Effector memory CD8-positive, alpha-beta T cell (primary cell): ENCODE data around the gene AQR.
"Not testable (repeated sequence)": the region's sequence is repeated elsewhere in the genome, so short reads cannot be mapped to it uniquely, and the experiment has no call there.

Experiments
- ATAC-seq: fragments of 150-1000 bp; cut with Tn5 transposase; replicated peaks from 2 replicates; pipeline ENCODE4 v1.10.0; 2021; ENCODE audit warnings: mild to moderate bottlenecking, moderate library complexity
- DNase-seq, 3 experiments: peaks; one replicate each; pipeline ENCODE4 v3.0.0; 2021
- H3K27ac Mint-ChIP-seq, 2 donors: one replicate each; pipeline ENCODE4 v1.8.0; 2022; ENCODE audit warnings: mild to moderate bottlenecking in 2 of 2, mixed read lengths in 2 of 2, moderate library complexity in 2 of 2
- H3K27me3 Mint-ChIP-seq, 2 donors: one replicate each; pipeline ENCODE4 v1.8.0; 2022; ENCODE audit warnings: mixed read lengths in 2 of 2
- H3K36me3 Mint-ChIP-seq: one replicate; pipeline ENCODE4 v1.8.0; 2022; ENCODE audit warnings: mild to moderate bottlenecking, moderate library complexity, mixed read lengths; ENCODE audit not compliant: insufficient read depth
- H3K4me1 Mint-ChIP-seq, 2 donors: one replicate each; pipeline ENCODE4 v1.8.0; 2022; ENCODE audit warnings: low read depth in 2 of 2, mixed read lengths in 2 of 2
- H3K4me3 Mint-ChIP-seq, 2 donors: one replicate each; pipeline ENCODE4 v1.8.0; 2022; ENCODE audit warnings: mild to moderate bottlenecking in 2 of 2, mixed read lengths in 2 of 2, moderate library complexity in 2 of 2
- H3K9me3 Mint-ChIP-seq, 2 donors: one replicate each; pipeline ENCODE4 v1.8.0; 2022; ENCODE audit warnings: mixed read lengths in 2 of 2

Gene AQR

DNA sequence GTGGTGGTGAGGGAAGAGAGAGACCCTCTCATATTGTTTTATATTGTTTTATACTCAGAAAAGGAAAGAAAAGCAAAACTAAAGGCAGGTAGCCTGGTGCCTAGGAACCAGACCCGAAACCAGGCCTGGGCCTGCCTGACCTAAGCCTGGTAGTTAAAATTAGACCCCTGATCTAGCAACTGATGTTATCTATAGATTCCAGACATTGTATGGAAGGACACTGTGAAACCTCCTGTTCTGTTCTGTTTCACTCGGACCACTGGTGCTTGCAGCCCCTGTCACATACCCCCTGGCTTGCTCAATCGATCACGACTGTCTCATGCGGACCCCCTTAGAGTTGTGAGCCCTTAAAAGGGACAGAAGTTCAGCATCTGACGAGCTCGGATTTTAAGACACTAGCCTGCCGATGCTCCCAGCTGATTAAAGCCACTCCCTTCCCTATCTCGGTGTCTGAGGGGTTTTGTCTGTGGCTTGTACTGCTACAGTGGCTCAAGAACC lies 156.6 kb downstream of the AQR start:
- not testable (repeated sequence) for ATAC-seq, H3K9me3 Mint-ChIP-seq, H3K4me1 Mint-ChIP-seq, DNase-seq, H3K27ac Mint-ChIP-seq, H3K36me3 Mint-ChIP-seq, H3K4me3 Mint-ChIP-seq
- peaks cover 42 to 46% of the 10 kb centered on the region in 2 donors for H3K27me3 Mint-ChIP-seq

DNA sequence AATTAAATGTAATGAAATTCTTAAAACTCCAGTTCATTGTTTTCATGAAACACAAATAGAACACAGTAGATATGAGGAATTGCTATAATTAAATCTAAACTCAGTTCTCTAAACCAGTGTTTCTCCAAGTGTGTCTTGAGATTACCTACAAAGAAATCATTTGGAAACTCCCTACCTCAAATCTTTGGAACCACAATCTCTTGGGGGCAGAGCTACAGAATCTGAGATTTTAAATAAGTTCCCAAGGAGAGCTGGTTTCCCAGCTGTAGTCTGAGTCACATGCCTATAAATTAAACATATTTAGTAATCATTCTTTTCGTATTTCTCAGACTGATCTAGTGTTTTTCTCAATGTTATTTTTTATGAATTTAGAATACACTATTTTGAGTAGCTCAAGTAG lies 157.2 kb downstream of the AQR start:
- DNase-seq (no peak), ATAC-seq (no peak)
- H3K9me3 Mint-ChIP-seq: peaks cover 0 to 2% of the 10 kb centered on the region in 2 donors
- H3K36me3 Mint-ChIP-seq: no peaks in the 10 kb centered on the region
- no peak overlapping the region for H3K27ac Mint-ChIP-seq
- peaks cover 42 to 47% of the 10 kb centered on the region in 2 donors for H3K27me3 Mint-ChIP-seq
- no peak overlapping the region for H3K4me3 Mint-ChIP-seq
- H3K4me1 Mint-ChIP-seq: peaks cover 0 to 2% of the 10 kb centered on the region in 2 donors

DNA sequence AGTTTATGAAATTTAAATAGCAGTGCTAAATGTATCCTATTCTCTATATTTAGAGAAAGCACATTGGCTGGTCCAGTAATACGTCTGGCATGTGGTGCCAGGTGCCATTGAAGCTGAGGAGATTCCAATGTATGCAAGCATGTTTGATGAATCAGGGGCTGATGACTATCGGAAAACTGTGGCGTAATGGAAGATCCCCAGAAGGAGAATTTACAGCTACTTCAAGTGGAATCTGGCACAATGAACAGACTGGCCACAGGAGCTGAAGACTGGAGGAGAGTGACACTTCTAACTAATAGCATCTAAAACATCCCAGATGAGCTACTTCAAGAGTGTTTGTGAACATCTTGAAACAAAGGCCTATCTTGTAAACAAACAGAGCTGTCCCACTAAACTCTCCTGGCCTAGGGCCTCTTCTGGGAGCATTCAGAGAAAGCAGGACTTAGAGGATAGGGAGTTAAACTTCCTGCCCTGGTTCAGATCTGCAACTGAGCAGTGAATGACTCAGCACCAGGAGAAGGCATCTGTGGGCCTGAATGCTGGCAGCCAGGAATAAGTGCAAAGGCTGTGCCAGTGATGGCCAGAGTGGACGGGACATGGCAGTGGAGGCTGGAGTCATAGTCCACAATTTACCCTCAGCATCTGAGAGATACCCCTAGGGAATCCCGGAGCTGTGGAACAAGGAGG lies 159.0 kb downstream of the AQR start:
- Mint-ChIP-seq H3K9me3 (peaks cover 2 to 10% of the 10 kb centered on the region in 2 donors), H3K27me3 (peaks cover 50 to 59% of the 10 kb centered on the region in 2 donors), H3K4me1 (peaks cover 0 to 2% of the 10 kb centered on the region in 2 donors), H3K36me3 (no peaks in the 10 kb centered on the region), H3K27ac (no peak overlapping the region), H3K4me3 (no peak overlapping the region)
- DNase-seq: no peak
- no peak for ATAC-seq

DNA sequence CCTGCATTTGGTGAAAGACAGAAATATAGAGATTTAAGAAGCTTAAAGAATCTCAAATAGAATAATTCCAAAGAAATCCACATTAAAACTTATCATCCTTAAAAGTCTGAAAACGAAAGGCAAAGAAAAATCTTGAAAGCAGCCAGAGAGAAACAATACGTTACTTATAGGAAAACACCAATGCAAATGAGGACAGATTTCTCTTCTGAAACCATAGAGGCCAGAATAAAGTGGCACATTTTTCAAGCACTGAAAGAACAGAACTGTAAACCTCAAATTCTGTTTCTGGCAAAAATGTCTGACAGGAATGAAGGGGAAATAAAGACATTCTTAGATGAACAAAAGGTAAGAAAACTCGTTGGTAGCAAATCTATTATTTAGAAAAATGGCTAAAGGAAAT lies 160.4 kb downstream of the AQR start:
- no peak overlapping the region for H3K27ac Mint-ChIP-seq
- ATAC-seq (no peak), DNase-seq (no peak)
- peaks cover 51 to 56% of the 10 kb centered on the region in 2 donors for H3K27me3 Mint-ChIP-seq
- no peaks in the 10 kb centered on the region for H3K36me3 Mint-ChIP-seq
- peaks cover 2 to 10% of the 10 kb centered on the region in 2 donors for H3K9me3 Mint-ChIP-seq
- no peak overlapping the region for H3K4me3 Mint-ChIP-seq
- peaks cover 0 to 2% of the 10 kb centered on the region in 2 donors for H3K4me1 Mint-ChIP-seq

DNA sequence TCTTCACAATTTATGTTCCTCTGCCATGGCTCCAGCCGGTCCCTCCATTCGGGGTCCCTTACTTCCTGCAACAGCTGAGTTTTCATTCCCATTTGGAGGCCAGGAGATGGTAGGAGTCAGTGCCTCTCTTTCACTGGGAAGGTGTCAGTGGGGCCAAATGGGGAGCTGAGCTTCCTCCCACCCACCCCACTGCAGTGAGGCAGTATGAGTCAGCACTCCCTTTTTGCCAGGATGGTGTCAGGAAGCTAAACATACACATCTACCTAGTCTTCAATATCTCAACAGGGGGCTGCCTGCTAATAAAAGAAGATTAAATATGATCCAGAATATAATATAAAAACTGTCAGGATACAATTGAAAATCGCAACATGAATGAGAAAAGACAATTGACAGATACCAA lies 161.5 kb downstream of the AQR start:
- H3K4me3 Mint-ChIP-seq: no peak overlapping the region
- peaks cover 49 to 50% of the 10 kb centered on the region in 2 donors for H3K27me3 Mint-ChIP-seq

DNA sequence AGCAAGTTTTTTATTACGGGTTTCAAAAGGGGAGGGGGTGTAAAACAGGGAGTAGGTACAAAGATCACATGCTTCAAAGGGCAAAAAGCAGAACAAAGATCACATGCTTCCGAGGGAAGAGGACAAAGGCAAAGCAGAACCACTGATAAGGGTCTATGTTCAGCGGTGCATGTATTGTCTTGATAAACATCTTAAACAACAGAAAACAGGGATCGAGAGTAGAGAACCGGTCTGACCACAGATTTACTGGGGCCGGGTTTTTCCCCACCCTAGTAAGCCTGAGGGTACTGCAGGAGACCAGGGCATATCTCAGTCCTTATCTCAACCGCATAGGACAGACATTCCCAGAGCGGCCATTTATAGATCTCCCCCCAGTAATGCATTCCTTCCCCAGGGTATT lies 162.3 kb downstream of the AQR start:
- peaks cover 46 to 50% of the 10 kb centered on the region in 2 donors for H3K27me3 Mint-ChIP-seq
- ATAC-seq, H3K27ac Mint-ChIP-seq, H3K4me3 Mint-ChIP-seq, DNase-seq, H3K4me1 Mint-ChIP-seq, H3K36me3 Mint-ChIP-seq, H3K9me3 Mint-ChIP-seq: not testable (repeated sequence)

More for the DNA sequence above, 161.5 kb downstream of the AQR start:
- H3K9me3 Mint-ChIP-seq: peaks cover 2 to 10% of the 10 kb centered on the region in 2 donors
- no peaks in the 10 kb centered on the region for H3K36me3 Mint-ChIP-seq
- H3K27ac Mint-ChIP-seq: no peak overlapping the region
- peaks cover 0 to 2% of the 10 kb centered on the region in 2 donors for H3K4me1 Mint-ChIP-seq
- ATAC-seq (no peak), DNase-seq (no peak)

DNA sequence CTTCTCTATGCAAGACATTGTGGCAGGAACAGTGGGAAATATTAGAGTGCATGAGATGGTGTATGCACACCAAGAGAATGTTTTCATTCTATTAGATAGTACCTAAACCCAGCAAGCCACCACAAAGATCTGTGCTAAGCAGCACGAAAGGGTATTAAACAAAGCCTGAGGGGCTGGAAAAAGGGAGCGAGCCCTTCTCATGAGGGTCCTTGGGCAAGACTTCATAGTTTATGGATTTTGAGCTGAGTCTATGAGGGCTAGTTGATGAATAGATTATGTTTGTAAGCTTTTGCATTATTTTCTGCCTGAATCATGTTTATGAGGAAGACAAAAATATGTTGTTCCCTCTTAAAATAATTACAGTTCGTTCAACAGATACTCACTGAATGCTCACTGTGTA lies 164.8 kb downstream of the AQR start:
- no peak for DNase-seq
- H3K9me3 Mint-ChIP-seq: peaks cover 2 to 10% of the 10 kb centered on the region in 2 donors
- H3K27ac Mint-ChIP-seq: no peak overlapping the region
- H3K36me3 Mint-ChIP-seq: no peaks in the 10 kb centered on the region
- no peaks in the 10 kb centered on the region for H3K4me1 Mint-ChIP-seq
- peaks cover 46 to 50% of the 10 kb centered on the region in 2 donors for H3K27me3 Mint-ChIP-seq
- ATAC-seq: no peak
- H3K4me3 Mint-ChIP-seq: no peak overlapping the region

DNA sequence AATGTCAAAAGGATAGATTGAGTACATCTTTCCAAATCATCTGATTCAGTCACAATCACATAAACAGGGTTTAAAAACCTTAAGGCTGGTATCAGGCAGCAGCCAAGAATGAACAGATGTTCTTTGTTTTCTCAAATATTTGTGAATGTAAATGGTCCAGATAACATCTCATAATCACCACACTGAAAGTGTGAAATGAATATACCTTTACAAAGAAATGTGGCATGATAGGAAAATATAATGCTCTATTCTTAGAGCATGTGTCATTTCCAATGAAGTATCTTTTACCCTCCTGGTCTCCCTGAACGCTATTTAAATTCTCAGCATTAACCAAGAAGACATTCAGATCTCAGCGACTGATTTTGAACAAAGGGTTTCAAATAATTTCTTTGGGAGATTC lies 165.4 kb downstream of the AQR start:
- H3K4me3 Mint-ChIP-seq: no peak overlapping the region
- no peaks in the 10 kb centered on the region for H3K36me3 Mint-ChIP-seq
- peaks cover 46 to 51% of the 10 kb centered on the region in 2 donors for H3K27me3 Mint-ChIP-seq
- no peak for DNase-seq
- no peaks in the 10 kb centered on the region for H3K4me1 Mint-ChIP-seq
- H3K27ac Mint-ChIP-seq: no peak overlapping the region
- H3K9me3 Mint-ChIP-seq: peaks cover 2 to 10% of the 10 kb centered on the region in 2 donors
- no peak for ATAC-seq

DNA sequence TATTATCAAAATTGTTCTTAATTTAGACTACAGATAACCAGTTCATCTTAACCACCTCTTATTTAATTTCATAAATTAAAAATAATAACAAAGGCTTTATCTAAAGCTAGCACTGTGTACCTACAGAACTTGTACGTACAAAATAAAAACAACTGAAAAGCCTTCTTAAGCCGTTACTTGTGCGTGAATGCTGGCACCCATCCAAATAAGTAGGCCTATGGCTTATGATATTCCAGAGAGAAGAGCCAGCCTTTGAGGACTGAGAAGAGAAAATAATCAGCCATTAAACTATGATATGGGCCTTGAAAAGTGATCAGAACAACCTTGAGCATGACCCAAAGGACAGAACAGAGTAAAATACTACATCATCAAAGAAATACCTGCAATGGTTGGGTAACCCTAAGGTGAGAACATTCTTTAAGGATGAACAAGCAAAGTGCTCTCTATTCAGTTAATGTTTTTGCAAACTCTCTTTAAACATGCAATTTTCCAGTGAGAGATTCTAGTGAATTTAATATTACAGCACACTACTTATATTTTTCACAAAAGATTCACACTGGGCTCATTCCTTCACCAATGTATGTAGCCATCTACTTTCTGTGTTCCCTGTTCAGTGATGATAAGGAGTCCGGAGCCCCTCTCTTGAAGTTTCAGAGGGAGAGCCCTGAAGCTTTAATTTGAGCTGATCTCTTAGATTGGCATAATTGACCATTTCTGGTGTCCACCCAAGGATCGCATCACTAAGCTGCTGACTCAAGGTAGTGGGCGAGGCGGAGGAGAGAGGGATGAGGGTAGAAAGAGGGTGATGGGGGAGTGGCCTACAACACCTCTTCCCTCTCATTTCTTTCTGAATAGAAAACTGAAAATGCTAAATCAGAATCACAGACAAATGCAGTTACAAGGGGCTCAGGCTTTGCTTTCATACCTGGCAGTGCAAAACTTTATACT lies 166.5 kb downstream of the AQR start:
- no peaks in the 10 kb centered on the region for H3K4me1 Mint-ChIP-seq

DNA sequence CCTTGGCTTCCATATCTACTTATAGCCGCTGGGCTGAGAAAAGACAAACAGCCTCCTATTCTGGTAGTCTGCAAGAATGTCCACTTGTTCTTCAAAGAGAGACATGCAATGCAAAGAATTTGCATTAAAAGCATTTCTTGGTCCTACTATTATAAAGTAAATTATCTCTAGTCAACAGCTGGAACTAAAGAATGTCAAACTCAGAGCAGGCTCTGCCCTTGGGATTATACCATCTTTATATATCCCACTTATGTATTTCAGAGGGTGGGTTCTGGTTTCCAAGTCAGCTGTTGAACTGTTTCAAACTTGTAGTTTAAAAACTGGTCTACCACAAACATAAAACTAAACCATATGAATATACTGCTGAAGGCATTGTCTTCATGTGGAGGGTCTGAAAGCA lies 167.2 kb downstream of the AQR start:
- Mint-ChIP-seq H3K27ac (no peak overlapping the region), H3K36me3 (no peaks in the 10 kb centered on the region), H3K27me3 (peaks cover 44 to 60% of the 10 kb centered on the region in 2 donors), H3K9me3 (peaks cover 2 to 8% of the 10 kb centered on the region in 2 donors), H3K4me3 (no peak overlapping the region), H3K4me1 (no peaks in the 10 kb centered on the region)
- no peak for DNase-seq
- no peak for ATAC-seq

More for the DNA sequence above, 166.5 kb downstream of the AQR start:
- no peak overlapping the region for H3K4me3 Mint-ChIP-seq
- H3K27ac Mint-ChIP-seq: no peak overlapping the region
- no peak for DNase-seq
- H3K36me3 Mint-ChIP-seq: no peaks in the 10 kb centered on the region
- peaks cover 2 to 10% of the 10 kb centered on the region in 2 donors for H3K9me3 Mint-ChIP-seq
- ATAC-seq: no peak
- H3K27me3 Mint-ChIP-seq: peaks cover 40 to 55% of the 10 kb centered on the region in 2 donors
